Activated CD8-positive, alpha-beta memory T cell treated with anti-CD3 and anti-CD28 coated beads, Interleukin-2, amount 50 U/mL, for 24 hours (primary cell): Measurements from ENCODE around the gene TAX1BP1.

Experiments used
- DNase-seq: peaks from one replicate; pipeline ENCODE4 v3.0.0-alpha.2; 2020; ENCODE audit errors: extremely low read depth

TAX1BP1 gene

GRCh38 chr7:27739909-27740448 lies at the start of gene TAX1BP1:
TAX1BP1 (plus strand) TSS chr7:27740162; CDS start chr7:27748525, 8,363 bp downstream.
- peak; percentile 90 for DNase-seq

- no peak for DNase-seq
These were observed 49.3 kb upstream of the TAX1BP1 start for GRCh38 chr7:27690649-27691048.

GRCh38 chr7:27693794-27694193 lies 46.2 kb upstream of the TAX1BP1 start:
- DNase-seq, result no peak

GRCh38 chr7:27695096-27695495 lies 44.9 kb upstream of the TAX1BP1 start:
- DNase-seq, result no peak

- DNase-seq, result no peak
These were observed 42.0 kb upstream of the TAX1BP1 start for GRCh38 chr7:27697861-27698430.

GRCh38 chr7:27699751-27700150 lies 40.2 kb upstream of the TAX1BP1 start:
- no peak for DNase-seq

GRCh38 chr7:27700501-27700900 lies 39.5 kb upstream of the TAX1BP1 start:
- DNase-seq, result no peak

GRCh38 chr7:27703181-27703580 lies 36.8 kb upstream of the TAX1BP1 start:
- no peak for DNase-seq

GRCh38 chr7:27704422-27705199 lies 35.4 kb upstream of the TAX1BP1 start:
- DNase-seq, result no peak

GRCh38 chr7:27705200-27705594 lies 34.8 kb upstream of the TAX1BP1 start:
- DNase-seq, result no peak

- DNase-seq, result no peak
These were observed 31.5 kb upstream of the TAX1BP1 start for GRCh38 chr7:27708485-27708884.

- no peak for DNase-seq
These were observed 30.6 kb upstream of the TAX1BP1 start for GRCh38 chr7:27709137-27710075.

- DNase-seq, result no peak
These were observed 27.7 kb upstream of the TAX1BP1 start for GRCh38 chr7:27712217-27712616.

GRCh38 chr7:27714831-27715444 lies 25.0 kb upstream of the TAX1BP1 start:
- DNase-seq, result no peak

GRCh38 chr7:27723085-27723484 lies 16.9 kb upstream of the TAX1BP1 start:
- no peak for DNase-seq

- DNase-seq, result no peak
These were observed 12.9 kb upstream of the TAX1BP1 start for GRCh38 chr7:27727058-27727457.

GRCh38 chr7:27730112-27730511 lies 9.8 kb upstream of the TAX1BP1 start:
- DNase-seq, result no peak

- no peak for DNase-seq
These were observed 5.4 kb upstream of the TAX1BP1 start for GRCh38 chr7:27734583-27734982.

GRCh38 chr7:27735165-27735564 lies 4.8 kb upstream of the TAX1BP1 start:
- DNase-seq, result no peak

- DNase-seq, result no peak
These were observed 4.1 kb upstream of the TAX1BP1 start for GRCh38 chr7:27735831-27736230.

GRCh38 chr7:27737178-27737577 lies 2.8 kb upstream of the TAX1BP1 start:
- no peak for DNase-seq

GRCh38 chr7:27737616-27738015 lies 2.3 kb upstream of the TAX1BP1 start:
- DNase-seq, result no peak
